ENCODE data around the gene ZNF248.

The ZNF248 gene

GRCh38 chr10:37821237-37821636 is 36.2 kb downstream of the ZNF248 start:
- DNase-seq (ENCODE audit: low read depth in 2 of 2), result no peak

- no peak for DNase-seq (ENCODE audit: low read depth in 2 of 2)
Measured at GRCh38 chr10:37819797-37820196, 37.6 kb downstream of the ZNF248 start.

GRCh38 chr10:37816290-37816689 is 41.1 kb downstream of the ZNF248 start:
- DNase-seq (ENCODE audit: low read depth in 2 of 2), result no peak

- DNase-seq (ENCODE audit: low read depth in 2 of 2), result no peak
Measured at GRCh38 chr10:37813763-37814162, 43.6 kb downstream of the ZNF248 start.

GRCh38 chr10:37812290-37812689 is 45.1 kb downstream of the ZNF248 start:
- no peak for DNase-seq (ENCODE audit: low read depth in 2 of 2)

GRCh38 chr10:37803269-37803668 is 54.1 kb downstream of the ZNF248 start:
- DNase-seq (ENCODE audit: low read depth in 2 of 2), result no peak

- DNase-seq (ENCODE audit: low read depth in 2 of 2), result no peak
Measured at GRCh38 chr10:37801557-37801956, 55.9 kb downstream of the ZNF248 start.

GRCh38 chr10:37794305-37794976 is 63.0 kb downstream of the ZNF248 start:
- no peak for DNase-seq (ENCODE audit: low read depth in 2 of 2)

- DNase-seq (ENCODE audit: low read depth in 2 of 2), result no peak
Measured at GRCh38 chr10:37789590-37789989, 67.8 kb downstream of the ZNF248 start.

GRCh38 chr10:37784678-37785077 is 72.7 kb downstream of the ZNF248 start:
- DNase-seq (ENCODE audit: low read depth in 2 of 2), result no peak

- DNase-seq (ENCODE audit: low read depth in 2 of 2), result no peak
Measured at GRCh38 chr10:37780536-37780935, 76.9 kb downstream of the ZNF248 start.

- no peak for DNase-seq (ENCODE audit: low read depth in 2 of 2)
Measured at GRCh38 chr10:37777056-37777455, 80.4 kb downstream of the ZNF248 start.

- no peak for DNase-seq (ENCODE audit: low read depth in 2 of 2)
Measured at GRCh38 chr10:37775612-37776011, 81.8 kb downstream of the ZNF248 start.

GRCh38 chr10:37774351-37774750 is 83.1 kb downstream of the ZNF248 start:
- DNase-seq (ENCODE audit: low read depth in 2 of 2), result no peak

- no peak for DNase-seq (ENCODE audit: low read depth in 2 of 2)
Measured at GRCh38 chr10:37765216-37765615, 92.2 kb downstream of the ZNF248 start.

- DNase-seq (ENCODE audit: low read depth in 2 of 2), result no peak
Measured at GRCh38 chr10:37763132-37763531, 94.3 kb downstream of the ZNF248 start.

- no peak for DNase-seq (ENCODE audit: low read depth in 2 of 2)
Measured at GRCh38 chr10:37762287-37762686, 95.1 kb downstream of the ZNF248 start.

- DNase-seq (ENCODE audit: low read depth in 2 of 2), result no peak
Measured at GRCh38 chr10:37760817-37761216, 96.6 kb downstream of the ZNF248 start.

GRCh38 chr10:37758074-37758473 is 99.3 kb downstream of the ZNF248 start:
- DNase-seq (ENCODE audit: low read depth in 2 of 2), result no peak

GRCh38 chr10:37754538-37755323 is 102.7 kb downstream of the ZNF248 start:
- DNase-seq (ENCODE audit: low read depth in 2 of 2), result no peak

- DNase-seq (ENCODE audit: low read depth in 2 of 2), result no peak
Measured at GRCh38 chr10:37752334-37752875, 105.0 kb downstream of the ZNF248 start.

- no peak for DNase-seq (ENCODE audit: low read depth in 2 of 2)
Measured at GRCh38 chr10:37748170-37748569, 109.2 kb downstream of the ZNF248 start.

- DNase-seq (ENCODE audit: low read depth in 2 of 2), result no peak
Measured at GRCh38 chr10:37747081-37747480, 110.3 kb downstream of the ZNF248 start.
